GM12875 (cell line): ENCODE results near the gene PRR5L.

Experiments
- H3K4me3 ChIP-seq: one replicate; pipeline ENCODE4 v1.5.1; 2011; ENCODE audit warnings: low read depth, low read length, control low read depth
- CTCF ChIP-seq: IDR thresholded peaks from 2 replicates; pipeline ENCODE4 v1.5.1; 2011; ENCODE audit warnings: low read depth, mild to moderate bottlenecking, control low read depth, inconsistent platforms, low read length, moderate library complexity, borderline replicate concordance; ENCODE audit not compliant: insufficient read depth

Gene PRR5L

GRCh38 chr11:36309779-36310178 lies 13.7 kb downstream of the PRR5L start:
- no peak for TF ChIP-seq CTCF
- no peak overlapping the region for H3K4me3 ChIP-seq

DNA sequence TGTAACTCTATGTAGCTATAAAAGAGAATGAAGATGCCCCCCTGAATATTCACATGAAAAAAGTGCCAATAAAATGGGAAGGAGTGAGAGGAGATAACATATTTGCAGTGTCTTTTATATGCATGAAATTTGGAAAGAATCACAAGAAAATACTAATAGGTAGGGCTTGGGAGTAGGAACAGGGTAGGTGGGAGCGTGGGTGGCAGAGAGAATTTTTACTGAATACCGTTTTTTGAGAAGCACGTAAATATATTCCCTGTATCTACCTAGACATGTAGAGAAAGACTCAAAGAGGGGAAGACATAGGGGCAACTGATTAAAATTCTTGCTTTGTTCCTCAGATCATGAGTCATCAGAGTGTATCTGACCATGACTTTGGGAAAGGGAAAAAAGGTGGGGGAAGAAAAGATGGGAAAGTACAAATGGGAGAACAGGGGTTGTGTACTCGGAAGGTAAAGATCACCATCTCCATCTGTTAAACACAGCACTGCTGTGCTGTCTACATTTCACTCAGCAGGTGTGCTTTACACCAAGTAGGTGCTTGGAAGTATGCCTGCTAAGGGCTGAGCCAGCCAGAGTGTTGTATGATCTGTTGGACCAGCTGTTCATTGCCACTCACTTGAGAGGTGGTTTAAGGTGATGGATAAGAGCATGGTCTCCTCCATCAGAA lies 16.0 kb downstream of the PRR5L start:
- no peak overlapping the region for H3K4me3 ChIP-seq
- TF ChIP-seq CTCF: no peak

DNA sequence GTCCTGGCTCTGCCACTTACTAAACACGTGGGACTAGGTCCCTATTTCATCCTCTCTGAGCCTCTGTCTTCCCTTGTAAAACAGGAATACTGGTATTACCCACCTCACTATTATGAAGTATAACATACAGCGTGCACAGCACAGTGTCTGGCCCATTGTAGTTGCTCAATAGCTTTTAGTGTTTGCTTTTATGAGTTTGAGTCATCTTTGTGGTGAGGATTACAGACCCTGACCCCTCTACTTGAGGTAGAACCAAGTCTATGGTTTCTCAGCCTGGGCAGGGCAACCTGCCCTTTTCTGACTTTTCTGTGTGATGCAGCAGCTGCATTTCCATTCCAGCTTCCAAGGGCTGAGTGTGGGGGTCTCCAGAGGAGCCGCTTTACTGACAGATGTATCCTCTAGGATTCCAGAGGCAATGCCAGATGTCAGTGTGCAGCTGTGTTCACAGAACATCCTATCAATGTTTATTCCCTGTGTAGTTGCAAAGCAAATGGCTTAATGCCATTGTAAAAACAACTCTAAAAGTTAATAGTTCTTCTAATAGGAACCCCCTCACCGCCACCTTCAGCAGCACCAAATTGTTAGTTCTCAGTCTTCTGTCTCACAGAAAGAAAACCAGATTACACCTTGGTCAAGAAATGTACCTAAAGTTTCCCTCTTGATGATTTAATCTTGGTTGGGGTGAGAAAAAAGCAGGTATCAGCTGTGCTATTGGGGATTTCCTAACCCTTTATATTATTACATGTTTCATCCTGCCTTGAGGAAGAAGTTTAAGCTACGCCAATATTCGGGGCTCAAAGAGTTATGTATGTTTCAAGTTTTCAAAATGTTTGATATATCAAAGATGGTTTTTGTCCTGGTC lies 16.8 kb downstream of the PRR5L start:
- H3K4me3 ChIP-seq: no peak overlapping the region
- no peak for TF ChIP-seq CTCF

DNA sequence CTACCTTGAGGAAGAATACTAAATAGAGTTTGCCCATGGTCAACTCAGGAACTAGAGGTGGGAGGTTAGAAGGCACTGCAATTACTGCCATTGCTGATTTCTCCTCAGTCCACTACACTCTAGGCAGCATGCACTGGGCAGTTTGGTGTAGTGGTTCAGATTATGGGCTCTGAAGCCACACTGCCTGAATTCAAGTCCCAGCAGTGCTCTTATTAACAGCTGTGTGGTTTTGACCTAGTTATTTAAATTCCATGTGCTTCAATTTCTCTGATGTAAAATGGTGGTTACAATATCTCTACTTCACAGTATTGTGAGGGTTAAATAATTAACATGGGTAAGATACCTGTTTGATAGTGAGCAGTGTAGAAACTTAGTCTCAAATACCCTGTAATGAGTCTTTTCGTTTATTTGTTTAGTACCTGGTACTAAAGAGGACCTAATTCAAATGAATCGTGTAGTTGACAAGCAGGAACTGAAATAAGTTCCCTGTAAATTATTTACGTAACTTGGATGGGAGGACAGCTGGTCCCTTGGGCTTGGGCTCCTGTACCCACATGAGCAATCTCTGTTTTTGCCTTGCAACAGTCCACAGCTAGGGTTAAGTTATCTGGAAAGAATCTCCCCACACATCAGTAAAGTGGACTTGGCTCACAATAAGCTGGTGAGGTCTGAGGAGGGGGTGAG lies 17.8 kb downstream of the PRR5L start:
- no peak overlapping the region for H3K4me3 ChIP-seq
- TF ChIP-seq CTCF: no peak

DNA sequence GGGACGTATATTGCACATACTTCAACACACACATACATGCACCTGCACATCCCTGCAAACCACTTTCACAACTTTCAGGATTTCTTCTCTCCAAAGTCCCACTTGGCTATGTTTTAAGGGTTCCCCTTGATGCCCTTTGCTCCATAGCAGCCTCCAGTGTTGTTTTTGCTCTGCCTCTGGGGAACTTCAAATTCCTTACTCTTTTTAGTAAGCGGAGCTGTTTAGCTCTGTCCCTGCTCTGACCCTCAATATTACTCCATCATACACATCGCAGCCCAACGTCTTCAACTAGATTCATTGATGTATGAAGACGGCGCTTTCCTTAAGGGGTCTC lies 18.3 kb downstream of the PRR5L start:
- H3K4me3 ChIP-seq: no peak overlapping the region
- no peak for TF ChIP-seq CTCF

DNA sequence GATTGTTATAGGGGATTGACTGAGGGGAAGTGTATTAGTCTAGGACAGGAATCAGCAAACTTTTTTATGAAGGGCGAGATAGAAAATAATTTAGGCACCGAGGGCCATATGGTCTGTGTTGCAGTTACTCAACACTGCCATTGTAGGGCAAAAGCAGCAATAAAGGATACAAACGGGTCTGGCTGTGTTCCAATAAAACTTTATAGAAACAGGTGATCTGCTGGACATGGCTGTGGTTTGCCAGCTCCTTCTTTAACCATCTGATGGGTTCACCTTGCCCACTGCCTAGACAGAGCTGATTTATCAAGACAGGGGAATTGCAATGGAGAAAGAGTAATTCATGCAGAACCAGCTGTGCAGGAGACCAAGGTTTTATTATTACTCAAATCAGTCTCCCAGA lies 20.0 kb downstream of the PRR5L start:
- no peak overlapping the region for H3K4me3 ChIP-seq
- TF ChIP-seq CTCF: no peak
